H1 (cell line): Measurements from ENCODE around the gene OXER1. TPM values are rescaled to one million over a fixed set of nuclear protein-coding genes. Genes with fewer than 3 reads are reported as not detected.
A peak's percentile ranks its signal among the peaks of the same experiment; 100 is the strongest.

Source experiments
- CTCF ChIA-PET: fragments of 300-600 bp; sonication (Branson Sonifier 250); formaldehyde crosslinking; loops from one replicate; lab custom pipeline; 2021; ENCODE audit not compliant: partially characterized antibody; lab: Charles Lee
- POLR2A ChIA-PET: fragments of 300-600 bp; sonication (Branson Sonifier 250); formaldehyde crosslinking; loops from one replicate; lab custom pipeline; 2021; ENCODE audit warnings: inconsistent platforms; ENCODE audit not compliant: partially characterized antibody; lab: Charles Lee
- DNase-seq, 2 experiments: peaks; one replicate each; pipeline versions ENCODE4 v3.0.0 to v3.0.0-alpha.2; 2010 to 2022; ENCODE audit warnings: low spot score in 2 of 2, low read depth in 1 of 2, mixed read lengths in 1 of 2
- FAIRE-seq: peaks from 2 replicates; lab custom pipeline; 2011; peaks lifted over from hg19 to GRCh38; lab: Jason Lieb, UNC
- H2AFZ ChIP-seq: 2 replicates; pipeline ENCODE4 v1.8.1; 2012; ENCODE audit warnings: low read length, inconsistent platforms
- H2AK5ac ChIP-seq: 2 replicates; pipeline ENCODE4 v1.6.1; 2013; ENCODE audit warnings: low read depth, low read length
- H2BK120ac ChIP-seq: replicated peaks from 2 replicates; pipeline ENCODE3; 2013; ENCODE audit warnings: low read depth, low read length, inconsistent platforms
- H2BK12ac ChIP-seq: 2 replicates; pipeline ENCODE4 v1.6.1; 2013; ENCODE audit warnings: low read depth, low read length
- H2BK15ac ChIP-seq: 2 replicates; pipeline ENCODE4 v1.6.1; 2013; ENCODE audit warnings: low read length
- H2BK20ac ChIP-seq: 2 replicates; pipeline ENCODE4 v1.6.1; 2013; ENCODE audit warnings: low read length
- H2BK5ac ChIP-seq: 2 replicates; pipeline ENCODE4 v1.6.1; 2013; ENCODE audit warnings: low read depth, low read length
- H3K14ac ChIP-seq: 2 replicates; pipeline ENCODE4 v1.6.1; 2013; ENCODE audit warnings: inconsistent platforms; ENCODE audit not compliant: insufficient read length
- H3K18ac ChIP-seq: 2 replicates; pipeline ENCODE4 v1.6.1; 2013; ENCODE audit warnings: low read length; ENCODE audit errors: extremely low read depth
- H3K23ac ChIP-seq: 2 replicates; pipeline ENCODE4 v1.6.1; 2013; ENCODE audit warnings: inconsistent platforms; ENCODE audit not compliant: insufficient read length
- H3K23me2 ChIP-seq: 2 replicates; pipeline ENCODE4 v1.6.1; 2013; ENCODE audit warnings: low read depth, low read length
- H3K27ac ChIP-seq: 2 replicates; pipeline ENCODE4 v1.6.1; 2011; ENCODE audit warnings: low read depth, low read length, inconsistent platforms
- H3K27me3 ChIP-seq, 4 experiments: replicated peaks in 1 of 4; 1 replicate in 1 of 4; 2 replicates in 3 of 4; pipeline versions ENCODE4 v1.6.1 to v1.8.1; 2011 to 2013; ENCODE audit warnings: low read length in 3 of 4, mild to moderate bottlenecking in 3 of 4, inconsistent platforms in 2 of 4, mixed read lengths in 2 of 4, moderate library complexity in 1 of 4; ENCODE audit not compliant: control insufficient read depth in 3 of 4, insufficient read depth in 3 of 4; ENCODE audit errors: extremely low read depth in 1 of 4
- H3K36me3 ChIP-seq, 4 experiments: 2 replicates each; pipeline versions ENCODE4 v1.6.1 to v1.8.1; 2011 to 2013; ENCODE audit warnings: mild to moderate bottlenecking in 4 of 4, low read length in 3 of 4, moderate library complexity in 2 of 4, control low read depth in 1 of 4, inconsistent platforms in 1 of 4; ENCODE audit not compliant: insufficient read depth in 4 of 4, control insufficient read depth in 2 of 4
- H3K4ac ChIP-seq: replicated peaks from 2 replicates; pipeline ENCODE3; 2013; ENCODE audit warnings: low read length, low read depth, mixed read lengths, inconsistent platforms; ENCODE audit not compliant: insufficient read length
- H3K4me1 ChIP-seq, 4 experiments: replicated peaks in 1 of 4; 1 replicate in 1 of 4; 2 replicates in 3 of 4; pipeline versions ENCODE4 v1.6.1 to v1.8.1; 2011 to 2013; ENCODE audit warnings: low read length in 3 of 4, inconsistent platforms in 2 of 4, mixed read lengths in 1 of 4; ENCODE audit not compliant: insufficient read depth in 4 of 4, control insufficient read depth in 3 of 4
- H3K4me2 ChIP-seq, 2 experiments: 2 replicates each; pipeline versions ENCODE4 v1.6.1 to v1.8.1; 2011 to 2013; ENCODE audit warnings: low read depth in 2 of 2, low read length in 2 of 2, control low read depth in 1 of 2, inconsistent platforms in 1 of 2, mild to moderate bottlenecking in 1 of 2; ENCODE audit not compliant: insufficient read depth in 1 of 2
- H3K4me3 ChIP-seq, 4 experiments: fragments of 200-600, 300-600 bp in 1 of 4; sonication (generic), shearing (Covaris generic), sonication (Bioruptor Twin) in 1 of 4; 2 replicates each; pipeline versions ENCODE4 v1.5.1 to v1.8.1; 2011 to 2016; ENCODE audit warnings: low read length in 4 of 4, low read depth in 3 of 4, control low read depth in 2 of 4, inconsistent platforms in 2 of 4, mild to moderate bottlenecking in 2 of 4, mixed read lengths in 1 of 4, moderate library complexity in 1 of 4; ENCODE audit not compliant: insufficient read depth in 2 of 4; ENCODE audit errors: extremely low read depth in 1 of 4
- H3K56ac ChIP-seq: replicated peaks from 2 replicates; pipeline ENCODE3; 2013; ENCODE audit warnings: low read depth, mild to moderate bottlenecking, mixed read lengths, low read length, inconsistent platforms; ENCODE audit not compliant: insufficient read length
- H3K79me1 ChIP-seq: 2 replicates; pipeline ENCODE4 v1.6.1; 2013; ENCODE audit warnings: low read depth, low read length, control low read depth
- H3K79me2 ChIP-seq, 2 experiments: 2 replicates each; pipeline versions ENCODE4 v1.6.1 to v1.8.1; 2012 to 2013; ENCODE audit warnings: low read length in 2 of 2, mild to moderate bottlenecking in 2 of 2, inconsistent platforms in 1 of 2; ENCODE audit not compliant: insufficient read depth in 2 of 2, control insufficient read depth in 1 of 2
- H3K9ac ChIP-seq, 4 experiments: replicated peaks in 1 of 4; 1 replicate in 1 of 4; 2 replicates in 3 of 4; pipeline versions ENCODE4 v1.6.1 to v1.8.1; 2011 to 2013; ENCODE audit warnings: low read depth in 3 of 4, low read length in 3 of 4, control low read depth in 2 of 4, mild to moderate bottlenecking in 2 of 4, moderate library complexity in 2 of 4, inconsistent platforms in 1 of 4; ENCODE audit errors: extremely low read depth in 1 of 4
- H3K9me3 ChIP-seq, 2 experiments: 2 replicates each; pipeline versions ENCODE4 v1.6.1 to v1.8.1; 2012 to 2013; ENCODE audit warnings: mild to moderate bottlenecking in 2 of 2, moderate library complexity in 2 of 2, control low read depth in 1 of 2, inconsistent platforms in 1 of 2, low read depth in 1 of 2, low read length in 1 of 2, mixed read lengths in 1 of 2; ENCODE audit not compliant: insufficient read depth in 2 of 2
- H4K20me1 ChIP-seq, 2 experiments: replicated peaks in 1 of 2; 2 replicates each; pipeline versions ENCODE3 to v1.8.1; 2011 to 2013; ENCODE audit warnings: inconsistent platforms in 2 of 2, low read length in 2 of 2, mild to moderate bottlenecking in 1 of 2; ENCODE audit not compliant: insufficient read depth in 2 of 2, control insufficient read depth in 1 of 2
- H4K5ac ChIP-seq: 2 replicates; pipeline ENCODE4 v1.6.1; 2013; ENCODE audit warnings: low read length, low read depth, mixed read lengths, inconsistent platforms; ENCODE audit not compliant: insufficient read length
- H4K8ac ChIP-seq: 2 replicates; pipeline ENCODE4 v1.8.0; 2013; ENCODE audit warnings: mild to moderate bottlenecking, moderate library complexity, low read length, inconsistent platforms; ENCODE audit not compliant: insufficient read depth; ENCODE audit errors: extremely low read depth
- H4K91ac ChIP-seq: replicated peaks from 2 replicates; pipeline ENCODE3; 2013; ENCODE audit warnings: low read length, mixed read lengths, inconsistent platforms; ENCODE audit not compliant: insufficient read length
- CHD2 ChIP-seq: IDR thresholded peaks from 2 replicates; pipeline ENCODE4 v1.6.1; 2012; ENCODE audit warnings: low read length, improper control_type of control experiment
- JUND ChIP-seq: IDR thresholded peaks from 2 replicates; pipeline ENCODE4 v1.6.1; 2011; ENCODE audit warnings: mild to moderate bottlenecking, improper control_type of control experiment, low read length
- NANOG ChIP-seq: IDR thresholded peaks from 2 replicates; pipeline ENCODE4 v1.6.1; 2011; ENCODE audit warnings: low read length, low read depth, mild to moderate bottlenecking, inconsistent platforms; ENCODE audit not compliant: insufficient read depth, poor library complexity, severe bottlenecking
- POLR2A ChIP-seq, 2 experiments: IDR thresholded peaks; 1 replicate in 1 of 2; 2 replicates in 1 of 2; pipeline ENCODE4 v1.6.1; 2011; ENCODE audit warnings: low read depth in 2 of 2, low read length in 2 of 2, mild to moderate bottlenecking in 2 of 2; ENCODE audit errors: control extremely low read depth in 1 of 2
- WGBS, 2 experiments: shearing (Covaris generic) in 1 of 2; methylation state at CpG; one replicate each; pipeline versions ENCODE4 v1.1.6 to v1.1.7; 2013 to 2015; ENCODE audit warnings: low lambda C conversion rate in 2 of 2, mixed read lengths in 2 of 2, inconsistent platforms in 1 of 2, low coverage in 1 of 2, missing lambda C conversion rate in 1 of 2; ENCODE audit not compliant: insufficient replicate concordance in 2 of 2, insufficient coverage in 1 of 2, insufficient read length in 1 of 2; ENCODE audit errors: extremely low coverage in 1 of 2, missing lambda C conversion rate in 1 of 2; 5-methylcytosine and 5-hydroxymethylcytosine counted together
- polyA plus RNA-seq, 7 experiments: library from polyadenylated mRNA; depleted of rRNA in 3 of 7; stranded (reverse) in 5 of 7; unstranded in 2 of 7; fragments of >200 nt in 5 of 7; fragments of 200-250 nt in 2 of 7; gene quantifications; 1 replicate in 5 of 7; 2 replicates in 1 of 7; 4 replicates in 1 of 7; pipeline versions ENCODE4 v1.2.1 to v1.2.3, GENCODE V29; 2011 to 2013; ENCODE audit warnings: missing spikeins in 2 of 7, mixed read lengths in 2 of 7
- total RNA-seq: library from RNA; stranded (reverse); fragmentation: NEBNext Ultra II Directional; extraction: Animal tissue kit (Norgen Biotek cat#: 25700); gene quantifications from 2 replicates; pipeline ENCODE4 v1.2.1, GENCODE V29; 2021

Gene OXER1
- total and polyA plus RNA-seq, 2 of the 8 experiments (the other 6 are each of a cell fraction or from before 2014, with no cell fraction given), result 1.2 to 2.9 TPM

- no peaks in the 10 kb centered on the region for H4K20me1 ChIP-seq
- no peak overlapping the region; the same call in 1 of the 2 replicates for H4K8ac ChIP-seq
- no peak overlapping the region for H2BK12ac ChIP-seq
- no peak overlapping the region for H3K18ac ChIP-seq
- no peaks in the 10 kb centered on the region for H3K36me3 ChIP-seq
- FAIRE-seq (no peak), DNase-seq (peak in 1 of 2 experiments; percentile 43)
- peaks cover 1 to 16% (median 6%) of the 10 kb centered on the region in 4 experiments; a peak in 4 of 7 replicates for H3K4me1 ChIP-seq
- 87% methylated on average over 8 of the region's 10 CpGs; no CpG with 5 or more reads in 1 of the 2 experiments for WGBS, 2 experiments
- H3K23me2 ChIP-seq, result no peaks in the 10 kb centered on the region
- CTCF ChIA-PET, result interaction anchor here (0.7 to 4.1 kb wide), 15 partner anchors 9 to 340 kb away, joined by 3 to 35 read pairs (median 3); no protein-coding TSS in a partner anchor
- POLR2A ChIA-PET, result interaction anchor here (1.2 to 2.1 kb wide), 3 partner anchors 9 to 41 kb away, joined by 4 to 6 read pairs (median 5); no protein-coding TSS in a partner anchor
- H2BK120ac ChIP-seq, result no peak overlapping the region
- no peak overlapping the region for H3K14ac ChIP-seq
- H2BK15ac ChIP-seq, result no peak overlapping the region
- no peak overlapping the region for H2BK5ac ChIP-seq
- H3K56ac ChIP-seq, result no peak overlapping the region
- H3K27ac ChIP-seq, result no peak overlapping the region
- H3K4ac ChIP-seq, result no peak overlapping the region
- no peak overlapping the region for H3K23ac ChIP-seq
- H4K5ac ChIP-seq, result no peak overlapping the region
- no peak overlapping the region for H2AK5ac ChIP-seq
- H2AFZ ChIP-seq, result no peak overlapping the region
- H4K91ac ChIP-seq, result no peak overlapping the region
- no peaks in the 10 kb centered on the region for H3K27me3 ChIP-seq
- no peaks in the 10 kb centered on the region for H3K79me2 ChIP-seq
- H3K4me3 ChIP-seq, result no peak overlapping the region
- H3K9ac ChIP-seq, result no peak overlapping the region
- H3K4me2 ChIP-seq, result no peak overlapping the region
- H3K79me1 ChIP-seq, result no peaks in the 10 kb centered on the region
- H3K9me3 ChIP-seq, result no peaks in the 10 kb centered on the region
- no peak overlapping the region for H2BK20ac ChIP-seq
- no peak for TF ChIP-seq CHD2
- TF ChIP-seq NANOG, result no peak
- TF ChIP-seq JUND, result no peak
- TF ChIP-seq POLR2A (IDR thresholded peaks at IDR 0.05; ENCODE audit: control extremely low read depth in 1 of 2, low read depth in 2 of 2, low read length in 2 of 2), result no peak
Measured at GRCh38 chr2:42769583-42770287, 5.8 kb upstream of the OXER1 start.
